Measurements from ENCODE around the gene MDFIC.

Gene MDFIC

DNA sequence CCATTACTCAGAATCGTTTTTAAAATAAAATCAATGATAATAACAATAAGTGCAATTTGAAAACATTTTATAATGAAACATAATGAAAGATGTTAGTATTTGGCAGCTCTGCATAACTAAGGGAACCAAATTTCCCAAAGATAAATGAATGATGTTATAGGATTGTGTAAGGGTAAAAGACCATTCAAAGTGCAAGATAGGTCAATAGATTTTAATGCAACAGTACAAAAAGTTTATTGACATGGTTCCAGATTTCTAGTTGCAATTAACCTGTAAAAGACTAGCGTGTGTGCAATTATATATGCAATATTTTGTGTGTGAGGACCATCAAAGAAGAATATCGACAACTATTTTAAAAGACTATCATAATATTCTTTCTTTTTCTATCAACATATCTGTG, 122.3 kb downstream of the MDFIC start:
- Histone ChIP-seq H3K9me3 (ENCODE audit: control insufficient read depth, low read depth, low read length) (no peaks in the 10 kb centered on the region), H3K9ac (ENCODE audit: low read length) (no peak overlapping the region), H3K27me3 (ENCODE audit: control insufficient read depth, insufficient read depth, low read length) (no peaks in the 10 kb centered on the region), H3K27ac (ENCODE audit: low read length) (no peak overlapping the region), H3K36me3 (ENCODE audit: control insufficient read depth, low read depth, low read length) (no peaks in the 10 kb centered on the region), H3K4me3 (ENCODE audit: low read length) (no peak overlapping the region), H3K4me1 (ENCODE audit: control insufficient read depth, low read depth, low read length) (peaks cover 7% of the 10 kb centered on the region)

DNA sequence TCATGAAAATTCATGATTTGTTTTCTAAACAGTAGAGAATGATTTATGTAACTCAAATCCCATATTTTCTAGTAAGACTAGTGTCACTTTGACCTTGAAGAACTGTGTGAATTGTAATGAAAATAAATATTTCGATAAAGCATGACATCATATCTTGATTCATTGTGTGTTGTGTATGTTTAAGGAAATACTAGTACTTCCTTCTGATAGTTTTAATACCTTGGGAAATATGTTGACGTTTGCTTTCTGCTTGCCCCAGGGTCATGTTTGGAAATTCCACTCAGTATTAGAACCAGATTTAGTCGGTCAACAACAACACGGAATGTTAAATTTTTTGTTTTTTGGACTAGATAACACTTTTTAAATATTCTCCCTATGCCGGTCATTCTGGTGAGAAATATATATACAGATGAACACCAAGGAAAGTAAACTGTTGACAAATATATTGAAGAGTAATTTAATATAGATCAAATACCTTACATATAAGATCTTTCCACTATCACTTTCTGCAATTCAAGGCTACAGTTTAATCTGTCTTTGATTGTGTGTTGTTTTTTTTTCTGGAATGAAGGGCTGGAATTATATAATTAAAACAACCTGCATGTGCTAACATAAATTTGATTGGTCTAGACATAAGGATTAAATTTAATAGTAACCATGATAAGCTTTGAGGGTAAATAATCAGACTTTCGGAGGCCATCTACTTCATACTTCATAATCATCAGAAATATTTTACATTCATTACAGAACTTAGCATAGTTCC, 126.2 kb downstream of the MDFIC start:
- H3K36me3 ChIP-seq (ENCODE audit: control insufficient read depth, low read depth, low read length), result no peaks in the 10 kb centered on the region
- H3K4me1 ChIP-seq (ENCODE audit: control insufficient read depth, low read depth, low read length), result peaks cover 7% of the 10 kb centered on the region
- no peaks in the 10 kb centered on the region for H3K27me3 ChIP-seq (ENCODE audit: control insufficient read depth, insufficient read depth, low read length)
- no peak overlapping the region for H3K27ac ChIP-seq (ENCODE audit: low read length)
- H3K4me3 ChIP-seq (ENCODE audit: low read length), result no peak overlapping the region
- no peak overlapping the region for H3K9ac ChIP-seq (ENCODE audit: low read length)
- no peaks in the 10 kb centered on the region for H3K9me3 ChIP-seq (ENCODE audit: control insufficient read depth, low read depth, low read length)

DNA sequence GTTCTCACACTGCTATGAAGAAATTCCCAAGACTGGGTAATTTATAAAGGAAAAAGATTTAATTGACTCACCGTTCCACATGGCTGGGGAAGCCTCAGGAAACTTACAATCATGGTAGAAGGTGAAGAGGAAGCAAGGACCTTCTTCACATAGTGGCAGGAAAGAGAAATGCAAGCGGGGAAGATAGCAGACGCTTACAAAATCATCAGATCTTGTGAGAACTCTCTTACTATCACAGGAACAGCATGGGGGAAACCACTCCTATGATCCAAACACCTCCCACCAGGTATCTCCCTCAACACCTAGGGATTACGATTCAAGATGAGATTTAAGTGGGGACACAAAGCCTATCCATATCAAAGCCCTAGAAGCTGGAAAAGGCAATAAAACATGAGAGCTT, 130.8 kb downstream of the MDFIC start:
- Histone ChIP-seq H3K36me3 (ENCODE audit: control insufficient read depth, low read depth, low read length) (no peaks in the 10 kb centered on the region), H3K27ac (ENCODE audit: low read length) (no peak overlapping the region), H3K4me1 (ENCODE audit: control insufficient read depth, low read depth, low read length) (no peaks in the 10 kb centered on the region), H3K27me3 (ENCODE audit: control insufficient read depth, insufficient read depth, low read length) (no peaks in the 10 kb centered on the region), H3K4me3 (ENCODE audit: low read length) (no peak overlapping the region), H3K9ac (ENCODE audit: low read length) (no peak overlapping the region), H3K9me3 (ENCODE audit: control insufficient read depth, low read depth, low read length) (no peaks in the 10 kb centered on the region)

DNA sequence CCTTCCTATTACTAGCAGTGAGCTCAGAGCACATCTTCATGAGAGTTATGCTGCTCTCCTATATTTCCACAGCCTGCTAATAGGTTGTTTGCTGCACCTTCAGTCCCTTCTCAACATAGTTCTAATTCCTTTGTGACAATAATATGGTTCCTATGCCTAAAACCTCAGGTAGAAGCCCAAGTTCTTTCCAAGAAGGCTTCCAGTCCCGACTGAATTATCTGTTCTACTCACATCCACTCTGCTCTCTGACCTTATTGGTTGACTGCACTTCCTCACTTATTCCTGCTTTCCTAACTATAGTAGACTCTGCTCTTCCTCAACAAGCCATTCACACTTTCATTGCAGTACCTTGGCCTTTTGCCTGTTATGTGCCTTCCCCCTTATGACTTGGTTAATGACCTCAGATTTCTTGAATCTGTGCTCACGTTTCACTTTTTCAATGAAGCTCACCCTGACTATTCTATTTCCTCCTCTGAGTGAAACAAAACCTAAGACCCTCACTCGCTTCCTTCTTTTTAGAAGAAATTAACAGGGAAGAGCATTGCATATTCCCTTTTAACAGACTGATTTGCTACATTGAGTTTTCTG, 132.7 kb downstream of the MDFIC start:
- Histone ChIP-seq H3K4me1 (ENCODE audit: control insufficient read depth, low read depth, low read length) (no peaks in the 10 kb centered on the region), H3K27ac (ENCODE audit: low read length) (no peak overlapping the region), H3K9me3 (ENCODE audit: control insufficient read depth, low read depth, low read length) (no peaks in the 10 kb centered on the region), H3K9ac (ENCODE audit: low read length) (no peak overlapping the region), H3K4me3 (ENCODE audit: low read length) (no peak overlapping the region), H3K27me3 (ENCODE audit: control insufficient read depth, insufficient read depth, low read length) (no peaks in the 10 kb centered on the region), H3K36me3 (ENCODE audit: control insufficient read depth, low read depth, low read length) (no peaks in the 10 kb centered on the region)

DNA sequence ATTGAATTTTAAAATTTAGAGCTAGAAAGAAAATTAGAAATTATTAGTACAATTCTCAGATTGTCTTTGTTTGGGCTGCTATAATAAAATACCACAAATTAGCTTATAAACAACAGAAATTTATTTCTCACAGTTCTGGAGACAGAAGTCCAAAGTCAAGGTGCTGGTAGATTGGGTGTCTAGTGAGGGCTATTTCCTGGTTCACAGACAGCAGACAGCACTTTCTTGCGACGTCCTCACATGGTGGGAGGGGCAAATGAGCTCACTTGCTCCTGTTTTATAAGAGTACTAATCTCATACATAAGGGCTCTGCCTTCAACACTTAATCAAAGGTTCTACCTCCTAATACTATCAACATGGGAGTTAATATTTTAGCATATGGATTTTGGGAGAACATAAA, 134.1 kb downstream of the MDFIC start:
- no peaks in the 10 kb centered on the region for H3K9me3 ChIP-seq (ENCODE audit: control insufficient read depth, low read depth, low read length)
- H3K9ac ChIP-seq (ENCODE audit: low read length), result no peak overlapping the region
- H3K36me3 ChIP-seq (ENCODE audit: control insufficient read depth, low read depth, low read length), result no peaks in the 10 kb centered on the region
- H3K4me3 ChIP-seq (ENCODE audit: low read length), result no peak overlapping the region
- H3K27me3 ChIP-seq (ENCODE audit: control insufficient read depth, insufficient read depth, low read length), result no peaks in the 10 kb centered on the region
- H3K4me1 ChIP-seq (ENCODE audit: control insufficient read depth, low read depth, low read length), result no peaks in the 10 kb centered on the region
- H3K27ac ChIP-seq (ENCODE audit: low read length), result no peak overlapping the region

DNA sequence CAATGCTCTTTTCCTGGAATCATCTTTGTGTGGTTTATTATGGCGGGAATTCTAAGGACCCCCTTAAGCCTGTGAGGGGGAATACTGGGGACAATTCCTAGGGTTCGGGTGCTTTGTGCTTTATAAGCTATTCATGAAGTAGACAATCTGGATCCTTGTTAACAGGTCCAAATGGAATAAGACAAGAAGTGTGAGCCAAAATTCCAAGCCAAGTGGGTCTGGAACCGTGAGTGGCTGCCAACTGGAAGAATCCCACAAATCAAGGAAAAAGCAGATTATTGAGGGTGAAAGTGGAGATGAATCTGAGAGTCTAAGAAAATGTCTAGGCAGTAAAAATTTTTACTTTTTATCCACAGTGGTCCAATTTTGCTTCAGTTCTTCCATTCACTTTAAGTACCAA, 136.8 kb downstream of the MDFIC start:
- no peaks in the 10 kb centered on the region for H3K9me3 ChIP-seq (ENCODE audit: control insufficient read depth, low read depth, low read length)

DNA sequence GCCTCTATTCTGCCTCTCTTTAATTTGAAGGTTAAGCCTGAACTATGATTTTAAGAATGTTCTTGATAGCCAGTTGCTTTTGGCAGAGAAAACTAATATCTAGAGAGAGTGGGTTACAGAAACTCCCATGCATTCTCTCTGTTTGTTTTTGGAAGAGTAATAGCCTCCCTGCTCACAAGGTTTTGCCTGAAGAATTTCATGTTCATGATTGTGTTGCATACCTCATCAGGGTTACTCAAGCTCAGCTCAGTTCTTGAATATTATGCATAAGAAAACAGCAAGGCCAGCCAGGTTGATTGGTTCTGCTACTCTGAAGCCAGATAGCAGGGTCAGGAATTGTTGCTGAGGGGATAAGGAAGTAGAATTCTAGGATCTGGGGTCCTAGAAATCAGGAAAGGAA, 137.4 kb downstream of the MDFIC start:
- H3K36me3 ChIP-seq (ENCODE audit: control insufficient read depth, low read depth, low read length), result no peaks in the 10 kb centered on the region
- no peaks in the 10 kb centered on the region for H3K9me3 ChIP-seq (ENCODE audit: control insufficient read depth, low read depth, low read length)
- no peak overlapping the region for H3K9ac ChIP-seq (ENCODE audit: low read length)
- no peak overlapping the region for H3K27ac ChIP-seq (ENCODE audit: low read length)
- H3K4me3 ChIP-seq (ENCODE audit: low read length), result no peak overlapping the region
- H3K4me1 ChIP-seq (ENCODE audit: control insufficient read depth, low read depth, low read length), result no peaks in the 10 kb centered on the region
- H3K27me3 ChIP-seq (ENCODE audit: control insufficient read depth, insufficient read depth, low read length), result no peaks in the 10 kb centered on the region

More for the DNA sequence above, 136.8 kb downstream of the MDFIC start:
- Histone ChIP-seq H3K9ac (ENCODE audit: low read length) (no peak overlapping the region), H3K27me3 (ENCODE audit: control insufficient read depth, insufficient read depth, low read length) (no peaks in the 10 kb centered on the region), H3K27ac (ENCODE audit: low read length) (no peak overlapping the region), H3K36me3 (ENCODE audit: control insufficient read depth, low read depth, low read length) (no peaks in the 10 kb centered on the region), H3K4me1 (ENCODE audit: control insufficient read depth, low read depth, low read length) (no peaks in the 10 kb centered on the region), H3K4me3 (ENCODE audit: low read length) (no peak overlapping the region)

DNA sequence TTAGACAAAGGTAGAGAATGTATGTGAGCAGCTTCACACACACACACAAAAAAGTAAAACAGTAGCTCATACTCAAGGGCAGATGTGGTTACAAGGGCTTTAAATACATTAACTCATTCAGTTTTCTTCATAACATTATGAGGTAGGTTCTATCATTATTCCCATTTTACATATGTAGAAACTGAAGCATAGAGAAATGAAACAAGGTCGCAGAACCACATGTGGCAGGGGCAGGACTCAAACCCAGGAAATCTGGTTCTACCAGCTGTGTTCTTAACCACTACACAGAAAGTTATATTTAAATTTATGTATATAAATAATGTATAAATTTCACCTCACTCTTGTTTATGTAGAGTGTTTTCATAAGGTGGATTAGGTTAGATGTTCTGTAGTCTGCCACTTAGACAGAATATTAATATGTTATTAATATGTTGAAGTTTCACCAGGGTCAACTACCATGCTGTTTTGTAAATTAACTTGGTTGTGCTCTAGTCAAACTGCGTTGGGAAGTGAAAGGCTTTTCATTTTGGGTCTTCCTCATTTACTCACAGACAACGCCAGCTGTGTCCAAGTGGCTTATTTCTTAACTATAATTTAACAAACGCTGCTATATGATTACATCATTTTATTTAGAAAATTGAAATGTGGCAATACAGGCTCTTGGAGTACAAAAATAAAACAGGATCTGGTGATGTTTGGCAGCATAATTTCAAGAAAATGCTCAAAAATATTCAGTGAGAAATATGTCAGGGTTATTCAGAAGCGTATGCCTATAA, 138.4 kb downstream of the MDFIC start:
- H3K9ac ChIP-seq (ENCODE audit: low read length), result no peak overlapping the region
- H3K4me1 ChIP-seq (ENCODE audit: control insufficient read depth, low read depth, low read length), result no peaks in the 10 kb centered on the region
- H3K36me3 ChIP-seq (ENCODE audit: control insufficient read depth, low read depth, low read length), result no peaks in the 10 kb centered on the region
- no peak overlapping the region for H3K27ac ChIP-seq (ENCODE audit: low read length)
- no peaks in the 10 kb centered on the region for H3K27me3 ChIP-seq (ENCODE audit: control insufficient read depth, insufficient read depth, low read length)
- H3K4me3 ChIP-seq (ENCODE audit: low read length), result no peak overlapping the region
- H3K9me3 ChIP-seq (ENCODE audit: control insufficient read depth, low read depth, low read length), result no peaks in the 10 kb centered on the region

DNA sequence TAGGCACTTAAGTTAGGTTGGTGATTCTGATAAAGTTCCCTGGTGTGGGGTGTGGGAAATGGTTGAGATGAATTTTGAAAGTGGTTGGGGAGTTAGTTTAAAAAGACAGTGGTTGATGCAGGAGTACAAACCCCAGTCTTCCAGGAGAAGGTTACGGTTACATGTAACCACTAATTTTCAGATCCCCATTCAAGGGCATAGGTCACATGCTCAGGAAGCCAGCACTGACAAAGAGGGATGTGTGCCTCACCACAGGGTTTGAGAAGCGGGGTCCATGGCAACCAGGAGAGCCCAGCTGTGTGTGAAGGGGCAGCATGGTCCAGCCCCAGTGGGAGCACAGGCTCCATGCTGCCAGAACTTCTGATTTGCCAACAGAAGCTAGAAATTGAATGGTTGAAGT, 144.2 kb downstream of the MDFIC start:
- Histone ChIP-seq H3K4me1 (ENCODE audit: control insufficient read depth, low read depth, low read length) (no peaks in the 10 kb centered on the region), H3K9ac (ENCODE audit: low read length) (no peak overlapping the region), H3K9me3 (ENCODE audit: control insufficient read depth, low read depth, low read length) (no peaks in the 10 kb centered on the region), H3K4me3 (ENCODE audit: low read length) (no peak overlapping the region), H3K27me3 (ENCODE audit: control insufficient read depth, insufficient read depth, low read length) (no peaks in the 10 kb centered on the region), H3K27ac (ENCODE audit: low read length) (no peak overlapping the region), H3K36me3 (ENCODE audit: control insufficient read depth, low read depth, low read length) (no peaks in the 10 kb centered on the region)

DNA sequence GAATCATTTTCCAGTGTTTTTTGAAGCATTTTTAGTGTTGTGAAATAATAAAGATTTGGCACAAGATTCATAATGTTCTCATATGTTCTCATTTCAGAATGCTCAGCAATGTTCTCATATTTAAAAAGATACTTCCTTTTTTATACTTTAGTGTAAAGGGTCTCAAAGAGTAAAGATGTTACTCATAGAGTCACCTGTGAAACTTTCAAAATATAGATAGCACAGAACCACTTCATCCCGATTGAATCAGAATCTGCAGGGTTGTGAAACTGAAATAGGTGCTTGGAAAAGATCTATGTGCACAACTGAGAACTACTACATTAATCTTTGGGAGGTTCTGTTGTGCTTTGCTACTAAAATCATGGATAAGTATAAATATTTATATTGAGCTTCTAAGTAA, 144.7 kb downstream of the MDFIC start:
- Histone ChIP-seq H3K27ac (ENCODE audit: low read length) (no peak overlapping the region), H3K4me1 (ENCODE audit: control insufficient read depth, low read depth, low read length) (no peaks in the 10 kb centered on the region), H3K9me3 (ENCODE audit: control insufficient read depth, low read depth, low read length) (no peaks in the 10 kb centered on the region), H3K36me3 (ENCODE audit: control insufficient read depth, low read depth, low read length) (no peaks in the 10 kb centered on the region), H3K4me3 (ENCODE audit: low read length) (no peak overlapping the region), H3K9ac (ENCODE audit: low read length) (no peak overlapping the region), H3K27me3 (ENCODE audit: control insufficient read depth, insufficient read depth, low read length) (no peaks in the 10 kb centered on the region)

DNA sequence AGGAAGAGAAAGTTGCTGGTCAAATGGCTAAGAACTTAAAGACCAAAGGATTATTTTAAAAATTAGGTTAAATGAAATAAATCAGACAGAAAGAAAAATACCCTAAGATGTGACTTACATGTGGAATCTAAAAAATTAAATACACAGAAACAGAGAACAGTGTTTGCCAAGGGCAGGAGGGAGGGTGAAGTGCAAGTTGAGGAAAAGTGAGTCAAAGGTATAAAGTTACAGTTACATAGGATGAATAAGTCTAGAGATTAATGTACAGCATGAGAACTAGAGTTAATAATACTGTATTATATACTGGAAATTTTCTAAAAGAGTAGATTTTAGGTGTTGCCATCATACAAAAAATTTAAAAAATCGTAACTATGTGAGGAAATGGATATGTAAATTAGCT, 146.3 kb downstream of the MDFIC start:
- Histone ChIP-seq H3K36me3 (ENCODE audit: control insufficient read depth, low read depth, low read length) (no peaks in the 10 kb centered on the region), H3K9ac (ENCODE audit: low read length) (no peak overlapping the region), H3K9me3 (ENCODE audit: control insufficient read depth, low read depth, low read length) (no peaks in the 10 kb centered on the region), H3K4me3 (ENCODE audit: low read length) (no peak overlapping the region), H3K4me1 (ENCODE audit: control insufficient read depth, low read depth, low read length) (no peaks in the 10 kb centered on the region), H3K27ac (ENCODE audit: low read length) (no peak overlapping the region), H3K27me3 (ENCODE audit: control insufficient read depth, insufficient read depth, low read length) (no peaks in the 10 kb centered on the region)
